Activated T-helper 1 cell treated with Interleukin-2 at 50 U/mL for 16 hours (primary cell): ENCODE results near the gene MAP3K5.

Experiments
- DNase-seq: peaks from one replicate; pipeline ENCODE4 v3.0.0-alpha.2; 2020; ENCODE audit warnings: low read depth

MAP3K5 gene

GRCh38 chr6:136682292-136682691 lies 110.0 kb downstream of the MAP3K5 start:
- DNase-seq = no peak

- no peak for DNase-seq
Observed at GRCh38 chr6:136677822-136678221, 114.5 kb downstream of the MAP3K5 start.

DNA sequence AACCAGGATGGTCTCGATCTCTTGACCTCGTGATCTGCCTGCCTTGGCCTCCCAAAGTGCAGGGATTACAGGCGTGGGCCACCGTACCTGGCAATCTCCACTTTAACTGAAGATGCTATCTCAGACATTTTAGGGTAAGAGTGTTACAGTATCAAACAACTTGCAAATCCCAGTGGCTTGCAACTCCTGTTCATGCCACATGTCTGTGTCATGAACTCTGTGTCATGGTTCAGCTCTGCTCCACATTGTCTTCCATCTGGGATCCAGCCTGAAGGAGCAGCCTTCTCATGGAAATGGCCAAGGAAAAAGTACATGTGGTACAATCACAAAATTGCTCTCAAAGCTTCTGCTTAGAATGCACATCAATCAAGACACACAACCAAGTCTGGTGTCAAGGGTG lies 114.9 kb downstream of the MAP3K5 start:
- DNase-seq = no peak

- no peak for DNase-seq
Observed at GRCh38 chr6:136676075-136676474, 116.2 kb downstream of the MAP3K5 start.

DNA sequence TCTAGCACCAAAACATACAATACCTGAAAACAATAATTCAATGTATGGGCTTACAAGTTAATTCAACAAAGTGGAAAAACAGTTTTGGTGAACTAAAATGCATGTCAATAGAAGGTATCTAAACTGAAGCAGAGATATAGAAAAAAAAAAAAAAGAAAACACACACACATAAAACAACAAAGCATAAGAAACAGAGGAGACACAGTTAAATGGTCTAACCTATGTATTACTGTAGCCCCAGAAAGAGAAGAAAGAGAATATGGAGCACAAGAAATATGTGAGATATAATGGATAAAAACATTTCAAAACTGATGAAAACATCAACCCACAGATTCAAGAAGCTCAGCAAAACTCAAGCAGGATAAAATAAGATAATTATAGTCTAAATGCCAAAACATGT lies 118.7 kb downstream of the MAP3K5 start:
- no peak for DNase-seq

- no peak for DNase-seq
Observed at GRCh38 chr6:136672144-136672543, 120.1 kb downstream of the MAP3K5 start.

GRCh38 chr6:136669299-136669699 lies 123.0 kb downstream of the MAP3K5 start:
- no peak for DNase-seq

DNA sequence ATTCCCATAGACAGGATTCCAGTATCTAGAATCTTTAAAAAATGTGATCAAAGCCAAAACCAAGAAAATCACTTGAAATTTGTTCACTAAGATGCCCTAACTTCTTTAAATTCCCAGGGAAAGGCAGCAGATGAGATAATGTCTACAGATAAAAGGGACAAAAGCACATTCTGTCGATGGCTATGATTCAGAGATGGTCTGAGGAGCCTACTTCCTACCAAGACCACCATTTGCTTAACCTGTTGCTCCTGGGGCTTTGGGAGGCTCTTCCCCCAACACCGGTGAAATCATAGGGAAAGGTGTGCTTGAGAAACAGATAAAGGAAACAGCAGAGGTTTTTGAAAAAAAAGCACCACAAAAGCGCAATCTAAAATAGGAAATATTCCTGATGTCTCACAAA lies 123.7 kb downstream of the MAP3K5 start:
- DNase-seq = no peak

GRCh38 chr6:136666041-136666440 lies 126.2 kb downstream of the MAP3K5 start:
- DNase-seq = no peak

- DNase-seq = no peak
Observed at GRCh38 chr6:136662347-136663237, 129.7 kb downstream of the MAP3K5 start.

DNA sequence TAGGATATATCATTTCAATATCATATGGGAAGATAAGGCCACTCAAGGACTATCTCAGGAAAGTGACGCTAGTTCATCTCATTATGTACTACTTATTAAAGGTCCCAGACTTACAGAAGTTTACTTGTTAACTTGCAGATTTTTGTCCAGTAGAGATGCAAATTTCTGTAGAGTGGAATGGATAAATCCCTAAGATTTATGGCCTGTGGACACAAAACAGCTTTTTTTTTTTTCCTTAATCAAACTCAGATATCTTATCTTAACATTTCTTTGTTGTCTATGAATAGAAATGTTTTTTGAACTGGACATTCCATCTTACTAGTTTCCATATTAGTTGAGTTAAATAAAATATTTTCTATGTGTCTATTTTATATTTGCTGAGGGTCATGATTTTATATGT lies 131.6 kb downstream of the MAP3K5 start:
- DNase-seq = no peak

- no peak for DNase-seq
Observed at GRCh38 chr6:136659991-136660499, 132.2 kb downstream of the MAP3K5 start.

- no peak for DNase-seq
Observed at GRCh38 chr6:136658711-136659110, 133.6 kb downstream of the MAP3K5 start.

- no peak for DNase-seq
Observed at GRCh38 chr6:136657666-136658065, 134.6 kb downstream of the MAP3K5 start.

GRCh38 chr6:136656121-136656520 lies 136.2 kb downstream of the MAP3K5 start:
- DNase-seq = no peak

DNA sequence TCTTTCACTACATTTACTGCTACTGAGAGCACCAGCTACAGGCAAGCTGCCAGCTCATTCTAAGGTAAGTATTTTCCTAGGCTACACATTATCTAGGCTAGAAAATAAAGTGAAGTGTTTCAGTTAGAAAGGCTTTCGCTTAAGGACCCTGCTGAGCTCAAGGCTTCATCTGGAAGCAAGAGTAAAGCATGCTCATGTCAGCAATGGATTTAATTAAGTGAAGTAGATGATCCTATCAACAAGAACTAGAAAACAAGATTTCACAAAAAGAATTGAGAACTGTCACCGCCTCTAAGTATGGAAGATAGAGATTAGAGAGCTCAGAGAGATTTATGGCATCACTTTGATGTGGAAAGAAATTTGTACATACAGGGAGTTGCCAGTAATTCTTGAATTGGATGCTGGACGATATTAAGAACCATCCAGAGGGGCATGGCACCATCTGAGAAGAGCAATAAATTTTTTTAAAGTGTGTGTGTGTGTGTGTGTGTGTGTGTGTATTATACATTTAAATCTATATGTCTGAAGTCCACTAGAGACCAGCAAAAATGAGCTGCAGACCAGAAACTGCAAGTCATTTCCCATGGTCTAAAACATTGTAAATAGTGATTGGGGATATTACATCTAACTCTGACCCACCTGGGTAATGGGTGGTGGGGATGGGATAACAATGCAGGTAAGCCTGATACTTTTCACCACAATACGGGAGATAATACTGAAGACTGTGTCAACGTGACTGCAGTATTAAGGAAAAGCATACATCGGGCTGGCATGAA lies 136.8 kb downstream of the MAP3K5 start:
- DNase-seq = no peak

GRCh38 chr6:136654086-136654485 lies 138.2 kb downstream of the MAP3K5 start:
- DNase-seq = no peak

GRCh38 chr6:136652656-136653055 lies 139.6 kb downstream of the MAP3K5 start:
- DNase-seq = no peak

- DNase-seq = no peak
Observed at GRCh38 chr6:136651982-136652381, 140.3 kb downstream of the MAP3K5 start.

DNA sequence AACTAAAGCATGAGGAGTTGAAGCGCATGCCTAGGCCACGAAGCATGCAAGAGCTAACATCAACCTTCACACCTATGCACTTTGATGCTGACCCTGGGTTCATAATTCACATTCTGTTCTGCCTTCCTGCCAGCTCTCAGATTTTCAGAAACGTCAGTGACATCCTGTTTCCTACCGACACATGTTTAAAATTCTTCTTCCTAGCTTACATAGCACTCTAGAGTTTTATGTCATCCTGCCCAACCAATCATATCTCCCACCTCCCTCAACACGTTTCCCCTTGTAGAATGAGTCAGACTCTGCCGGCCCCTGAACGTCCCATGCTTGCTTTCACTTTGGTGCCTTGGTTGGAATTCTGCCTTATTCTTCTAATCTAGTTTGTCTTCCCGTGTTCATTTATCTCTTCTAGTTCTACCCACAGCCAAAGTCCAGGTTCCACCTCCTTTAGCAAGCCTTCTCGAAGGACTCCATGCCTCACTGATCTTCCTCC lies 144.9 kb downstream of the MAP3K5 start:
- no peak for DNase-seq

- DNase-seq = no peak
Observed at GRCh38 chr6:136646377-136646776, 145.9 kb downstream of the MAP3K5 start.

GRCh38 chr6:136644597-136644952 lies 147.7 kb downstream of the MAP3K5 start:
- DNase-seq = no peak
